Cortex of kidney (tissue), 1 donor: ENCODE measurements around the gene PRPH2.

Source experiments
- DNase-seq: peaks from one replicate; lab custom pipeline; 2025; lab: John Stamatoyannopoulos, UW

PRPH2 gene, protein sequence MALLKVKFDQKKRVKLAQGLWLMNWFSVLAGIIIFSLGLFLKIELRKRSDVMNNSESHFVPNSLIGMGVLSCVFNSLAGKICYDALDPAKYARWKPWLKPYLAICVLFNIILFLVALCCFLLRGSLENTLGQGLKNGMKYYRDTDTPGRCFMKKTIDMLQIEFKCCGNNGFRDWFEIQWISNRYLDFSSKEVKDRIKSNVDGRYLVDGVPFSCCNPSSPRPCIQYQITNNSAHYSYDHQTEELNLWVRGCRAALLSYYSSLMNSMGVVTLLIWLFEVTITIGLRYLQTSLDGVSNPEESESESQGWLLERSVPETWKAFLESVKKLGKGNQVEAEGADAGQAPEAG

DNA sequence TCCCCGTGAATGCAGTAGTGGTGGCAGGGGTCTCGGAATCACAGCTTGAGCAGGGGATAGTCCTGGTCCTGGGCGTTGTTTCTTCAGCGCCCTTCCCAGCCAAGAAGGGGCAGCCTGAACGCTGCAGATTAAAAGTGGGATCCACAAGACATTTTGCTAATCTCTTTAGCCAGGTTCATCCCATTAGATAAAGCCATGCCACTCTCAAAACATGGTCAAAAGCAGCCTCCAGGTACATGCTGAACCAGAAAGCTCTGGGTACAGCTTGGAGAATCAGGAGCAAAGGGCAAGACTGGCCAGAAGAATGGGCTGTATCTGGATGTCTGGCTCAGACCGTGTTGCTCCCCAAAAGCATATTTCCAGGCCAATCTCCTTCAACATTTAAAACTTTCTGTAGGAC, at the start of gene PRPH2:
TSS of gene PRPH2 (minus strand) at position 101 of the 400 bp plus-strand sequence. CDS start 263 bp downstream, outside the sequence.
- DNase-seq = no peak

GRCh38 chr6:42771741-42772100, 49.3 kb upstream of the PRPH2 start:
- DNase-seq = no peak

- DNase-seq = no peak
Measured at GRCh38 chr6:42769836-42770235, 47.4 kb upstream of the PRPH2 start.

DNA sequence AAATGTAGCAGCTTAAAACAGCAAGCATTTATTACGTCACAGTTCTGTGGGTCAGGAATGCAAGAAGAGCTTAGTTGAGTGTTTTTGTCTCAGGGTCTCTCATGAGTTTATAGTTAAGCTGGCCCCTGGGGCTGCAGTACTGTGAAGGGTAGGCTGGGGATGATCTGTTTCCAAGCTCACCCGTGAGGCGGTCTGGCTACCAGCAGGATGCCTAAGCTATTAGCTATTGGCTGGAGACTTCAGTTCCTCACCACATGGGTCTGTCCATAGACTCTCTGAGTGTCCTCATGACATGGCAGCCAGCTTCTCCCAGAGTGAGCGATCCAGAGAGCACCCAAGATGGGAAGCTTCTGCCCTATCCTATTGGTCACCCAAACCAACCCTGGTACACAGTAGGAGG, 46.7 kb upstream of the PRPH2 start:
- no peak for DNase-seq

GRCh38 chr6:42766163-42766670, 43.8 kb upstream of the PRPH2 start:
- no peak for DNase-seq

- no peak for DNase-seq
Measured at GRCh38 chr6:42764911-42765648, 42.7 kb upstream of the PRPH2 start.

GRCh38 chr6:42762950-42763349, 40.6 kb upstream of the PRPH2 start:
- DNase-seq = no peak

GRCh38 chr6:42762426-42762859, 40.0 kb upstream of the PRPH2 start:
- DNase-seq = no peak

GRCh38 chr6:42761287-42762067, 39.1 kb upstream of the PRPH2 start:
- DNase-seq = no peak

- DNase-seq = no peak
Measured at GRCh38 chr6:42758756-42759430, 36.5 kb upstream of the PRPH2 start.

- no peak for DNase-seq
Measured at GRCh38 chr6:42756722-42757121, 34.3 kb upstream of the PRPH2 start.

DNA sequence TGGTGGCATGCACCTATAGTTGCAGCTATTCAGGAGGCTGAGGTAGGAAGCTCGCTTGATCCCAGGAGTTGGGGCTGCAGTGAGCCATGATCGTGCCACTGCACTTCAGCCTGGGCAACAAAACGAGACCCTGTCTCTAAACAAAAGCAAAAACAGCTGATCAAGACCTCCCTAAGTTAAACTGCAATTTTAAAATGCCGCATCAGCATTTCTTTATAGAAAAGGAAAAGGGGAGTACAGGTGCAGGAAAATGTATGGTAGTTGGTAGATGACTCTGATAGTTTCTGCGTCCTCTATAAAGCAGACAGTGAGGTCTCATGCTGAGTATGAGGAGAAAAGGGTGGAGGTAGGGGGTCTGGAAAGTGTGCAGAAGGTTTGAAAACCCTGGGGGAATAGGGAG, 32.4 kb upstream of the PRPH2 start:
- DNase-seq = no peak

DNA sequence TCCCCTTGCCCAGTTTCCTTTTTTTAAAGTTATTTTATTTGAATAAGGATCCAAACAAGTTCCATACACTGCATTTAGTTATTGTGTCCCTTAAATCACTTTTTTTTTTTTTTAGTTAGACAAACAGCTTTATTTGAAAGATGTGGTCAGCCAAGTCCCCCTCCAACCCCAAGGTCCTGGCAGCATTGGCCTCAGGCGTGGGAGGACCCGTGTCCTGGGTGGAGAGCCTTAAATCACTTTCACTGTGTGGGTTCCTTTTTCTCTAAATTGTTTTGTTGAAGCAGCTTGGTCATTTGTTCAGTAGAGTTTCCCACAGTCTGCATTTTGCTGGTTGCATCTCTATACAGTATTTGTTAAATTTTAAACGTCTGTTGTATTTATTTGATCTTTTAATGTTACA, 28.7 kb upstream of the PRPH2 start:
- no peak for DNase-seq

- no peak for DNase-seq
Measured at GRCh38 chr6:42748203-42748898, 26.0 kb upstream of the PRPH2 start.

GRCh38 chr6:42746463-42747391, 24.3 kb upstream of the PRPH2 start:
- no peak for DNase-seq

DNA sequence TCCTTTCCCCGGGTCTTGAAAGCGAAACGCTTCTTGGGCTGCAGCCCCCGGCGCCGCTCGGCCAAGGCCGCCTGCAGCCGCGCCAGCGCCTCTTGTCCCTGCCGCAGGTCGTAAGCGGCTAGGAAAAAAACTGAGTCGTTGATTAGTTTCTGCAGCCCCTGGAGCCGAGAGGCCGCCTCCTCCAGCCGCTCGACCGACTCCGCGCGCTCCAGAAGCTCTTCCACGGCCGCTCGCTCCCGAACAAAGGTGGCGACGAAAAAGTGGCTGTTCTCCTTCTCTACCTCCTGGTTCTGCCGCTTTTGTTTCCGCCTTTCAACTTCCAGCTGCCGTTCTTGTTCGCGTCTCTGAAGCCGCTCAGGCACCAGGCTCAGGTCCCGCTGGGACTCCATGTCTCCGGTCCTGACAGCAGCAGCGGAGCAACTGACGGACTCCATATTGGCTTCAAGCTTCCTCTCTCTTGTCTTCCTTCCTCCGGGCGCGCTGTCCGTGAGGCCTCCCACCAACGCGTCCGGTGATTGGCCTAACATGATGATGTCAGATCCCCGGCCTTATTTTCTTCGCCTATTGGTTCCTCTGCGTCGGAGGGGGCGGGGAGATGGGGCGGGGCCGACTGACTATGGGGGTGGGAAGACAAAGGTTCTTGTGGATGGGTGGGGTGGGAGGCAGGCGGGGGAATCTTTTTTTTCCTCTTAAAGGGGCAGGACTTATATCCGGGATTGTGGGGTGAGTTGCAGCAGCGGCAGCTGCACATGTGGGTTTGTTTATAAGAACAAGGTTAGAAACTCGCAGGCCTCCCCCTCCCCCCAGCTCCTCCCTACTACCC, 23.5 kb upstream of the PRPH2 start, which contains the start of gene TBCC:
TSS of gene TBCC (minus strand) at position 464 of the 823 bp plus-strand sequence. CDS start at position 434, 30 bp downstream.
- DNase-seq = peak; percentile 47

DNA sequence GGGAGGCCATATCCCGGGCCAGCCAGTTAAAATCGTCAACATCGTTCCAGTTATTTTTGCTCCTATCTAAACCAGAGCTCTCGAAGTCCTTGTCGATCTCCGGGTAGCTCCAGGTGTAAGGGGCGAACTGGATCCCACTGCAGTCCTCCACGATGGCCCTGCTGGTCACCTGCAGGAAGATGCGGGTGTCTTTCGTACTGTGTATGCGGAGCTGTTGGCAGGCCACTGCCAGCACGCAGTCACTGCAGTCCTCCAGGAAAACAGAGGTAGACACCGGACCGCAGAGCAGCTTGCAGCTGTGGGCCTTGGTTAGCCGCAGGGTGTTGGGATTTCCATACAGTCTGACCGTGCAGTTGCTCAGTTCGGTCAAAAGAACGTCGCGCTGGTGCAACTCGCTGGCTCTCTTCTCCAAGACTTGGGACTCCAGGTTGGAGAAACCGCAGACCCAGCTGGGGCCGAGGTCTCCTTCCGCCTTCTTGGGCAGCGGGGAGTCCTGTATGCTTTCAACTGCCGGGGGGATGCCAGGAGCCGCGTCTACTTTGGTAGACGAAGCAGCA, 22.8 kb upstream of the PRPH2 start:
- no peak for DNase-seq

DNA sequence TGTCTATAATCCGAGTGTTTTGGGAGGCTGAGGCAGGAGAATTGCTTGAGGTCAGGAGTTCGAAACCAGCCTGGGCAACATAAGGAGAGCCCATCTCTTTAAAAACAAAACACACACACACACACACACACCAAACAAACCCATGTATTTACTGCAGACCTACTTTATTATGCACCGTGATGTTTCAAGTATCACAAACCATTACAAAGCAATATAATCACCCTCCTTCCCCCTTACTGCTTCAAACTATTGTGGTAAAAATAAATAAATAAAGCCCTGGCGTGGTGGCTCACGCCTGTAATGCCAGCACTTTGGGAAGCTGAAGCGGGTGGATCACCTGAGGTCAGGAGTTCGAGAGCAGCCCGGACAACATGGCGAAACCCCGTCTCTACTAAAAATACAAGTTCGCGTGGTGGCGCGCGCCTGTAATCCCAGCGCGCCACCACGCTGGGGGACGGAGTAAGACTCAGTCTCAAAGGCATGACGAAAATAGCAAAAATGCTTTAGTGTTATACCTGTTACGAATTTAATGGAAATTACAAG, 22.0 kb upstream of the PRPH2 start:
- DNase-seq = no peak
